GM04504 (cell line): Measurements from ENCODE around the gene EPN2.
"Not testable (repeated sequence)": the region's sequence is repeated elsewhere in the genome, so short reads cannot be mapped to it uniquely, and the experiment has no call there.

Experiments
- DNase-seq: peaks from one replicate; pipeline ENCODE4 v3.0.0-alpha.2; 2012; ENCODE audit warnings: low read depth

Gene EPN2

GRCh38 chr17:19268611-19269010, 31.4 kb downstream of the EPN2 start:
- DNase-seq: no peak

- DNase-seq: no peak
Observed at GRCh38 chr17:19269106-19269505, 31.9 kb downstream of the EPN2 start.

- DNase-seq: no peak
Observed at GRCh38 chr17:19269641-19270040, 32.5 kb downstream of the EPN2 start.

GRCh38 chr17:19270347-19270703, 33.2 kb downstream of the EPN2 start:
- no peak for DNase-seq

GRCh38 chr17:19270704-19271611, 33.8 kb downstream of the EPN2 start:
- DNase-seq: no peak

GRCh38 chr17:19271780-19272357, 34.7 kb downstream of the EPN2 start:
- no peak for DNase-seq

GRCh38 chr17:19273731-19274130, 36.6 kb downstream of the EPN2 start:
- DNase-seq: no peak

- no peak for DNase-seq
Observed at GRCh38 chr17:19274893-19275292, 37.7 kb downstream of the EPN2 start.

GRCh38 chr17:19275457-19276127, 38.4 kb downstream of the EPN2 start:
- no peak for DNase-seq

- DNase-seq: not testable (repeated sequence)
Observed at GRCh38 chr17:19278284-19278683, 41.1 kb downstream of the EPN2 start.

GRCh38 chr17:19278729-19279128, 41.6 kb downstream of the EPN2 start:
- no peak for DNase-seq

GRCh38 chr17:19281161-19281560, 44.0 kb downstream of the EPN2 start:
- DNase-seq: no peak

GRCh38 chr17:19284005-19284959, 47.1 kb downstream of the EPN2 start:
- no peak for DNase-seq

GRCh38 chr17:19285213-19285900, 48.2 kb downstream of the EPN2 start:
- no peak for DNase-seq

GRCh38 chr17:19286751-19287341, 49.7 kb downstream of the EPN2 start:
- no peak for DNase-seq

- no peak for DNase-seq
Observed at GRCh38 chr17:19287651-19288050, 50.5 kb downstream of the EPN2 start.

GRCh38 chr17:19288453-19288852, 51.3 kb downstream of the EPN2 start:
- no peak for DNase-seq

GRCh38 chr17:19290066-19290705, 53.0 kb downstream of the EPN2 start:
- DNase-seq: no peak

GRCh38 chr17:19291646-19292376, 54.6 kb downstream of the EPN2 start:
- DNase-seq: no peak

GRCh38 chr17:19292377-19292711, 55.2 kb downstream of the EPN2 start:
- DNase-seq: no peak
